Tibial nerve (tissue), 4 donors: ENCODE data around the gene MARCHF10. TPM values are rescaled to one million over a fixed set of nuclear protein-coding genes. Genes with fewer than 3 reads are reported as not detected.
"Not testable (repeated sequence)": the region's sequence is repeated elsewhere in the genome, so short reads cannot be mapped to it uniquely, and the experiment has no call there.

Experiments used
- DNase-seq, 2 donors: peaks; one replicate each; pipeline ENCODE4 v3.0.0-alpha.2; 2019; ENCODE audit warnings: low spot score in 2 of 2
- H3K27ac ChIP-seq, 4 donors: fragments of 200-600 bp; sonication (generic) in 3 of 4; one replicate each; pipeline ENCODE4 v1.5.1; 2017 to 2019; ENCODE audit warnings: mild to moderate bottlenecking in 1 of 4
- H3K27me3 ChIP-seq, 2 donors: fragments of 200-600 bp; sonication (generic) in 1 of 2; one replicate each; pipeline versions ENCODE4 v1.5.1 to v1.6.0; 2017 to 2019
- H3K36me3 ChIP-seq, 3 donors: fragments of 200-600 bp; sonication (generic); one replicate each; pipeline ENCODE4 v1.5.1; 2018 to 2019
- H3K4me1 ChIP-seq, 4 donors: fragments of 200-600 bp; sonication (generic) in 3 of 4; one replicate each; pipeline ENCODE4 v1.5.1; 2017 to 2019
- H3K4me3 ChIP-seq, 4 donors: fragments of 200-600 bp; sonication (generic) in 3 of 4; one replicate each; pipeline ENCODE4 v1.5.1; 2017 to 2019; ENCODE audit warnings: mild to moderate bottlenecking in 1 of 4, moderate library complexity in 1 of 4
- H3K9me3 ChIP-seq, 4 donors: fragments of 200-600 bp; sonication (generic) in 3 of 4; one replicate each; pipeline ENCODE4 v1.5.1; 2017 to 2019
- CTCF ChIP-seq, 5 experiments: fragments of 200-600 bp in 3 of 5; fragments of 450-650 bp in 2 of 5; sonication (generic) in 3 of 5; IDR thresholded peaks; one replicate each; pipeline ENCODE4 v1.5.1; 2016 to 2019; ENCODE audit warnings: antibody characterized with exemption in 5 of 5, mild to moderate bottlenecking in 3 of 5, moderate library complexity in 2 of 5
- EP300 ChIP-seq, 2 donors: sonication (generic); formaldehyde crosslinking; IDR thresholded peaks; one replicate each; pipeline ENCODE4 v1.6.1; 2017; ENCODE audit warnings: antibody characterized with exemption in 2 of 2, mild to moderate bottlenecking in 1 of 2
- POLR2A ChIP-seq, 2 donors: fragments of 450-650 bp; IDR thresholded peaks; one replicate each; pipeline ENCODE4 v1.6.1; 2017; ENCODE audit warnings: antibody characterized with exemption in 2 of 2, mild to moderate bottlenecking in 2 of 2, moderate library complexity in 2 of 2
- whole genome bisulfite sequencing, 2 donors: methylation state at CpG; one replicate each; pipeline ENCODE4 v1.1.5; 2018; 5-methylcytosine and 5-hydroxymethylcytosine counted together
- total RNA-seq, 4 donors: library from RNA; depleted of rRNA; stranded (reverse); fragments of >200 nt; gene quantifications; one replicate each; pipeline ENCODE4 v1.1.0, GENCODE V29; 2016

The MARCHF10 gene
- total RNA-seq, 4 donors from 2014 or later, result 1.8 to 11.7 (median 3.6) TPM

GRCh38 chr17:62700964-62701705 is 107.0 kb downstream of the MARCHF10 start:
- Histone ChIP-seq H3K4me1 (peaks cover 0 to 37% (median 5%) of the 10 kb centered on the region in 4 donors), H3K27me3 (no peaks in the 10 kb centered on the region), H3K9me3 (no peaks in the 10 kb centered on the region), H3K4me3 (no peak overlapping the region), H3K36me3 (no peaks in the 10 kb centered on the region), H3K27ac (no peak overlapping the region)
- TF ChIP-seq EP300 (IDR thresholded peaks at IDR 0.05) (no peak), POLR2A (IDR thresholded peaks at IDR 0.05) (no peak), CTCF (IDR thresholded peaks at IDR 0.05) (no peak)
- 72 to 74% methylated on average over 12 of the region's 12 CpGs for WGBS, 2 donors
- no peak for DNase-seq

- WGBS, 2 donors, result 78 to 80% methylated on average over 7 to 11 of the region's 11 CpGs
- H3K4me1 ChIP-seq, result peaks cover 0 to 32% (median 3%) of the 10 kb centered on the region in 4 donors
- not testable (repeated sequence) for DNase-seq, H3K4me3 ChIP-seq, H3K36me3 ChIP-seq, H3K27ac ChIP-seq, H3K9me3 ChIP-seq, H3K27me3 ChIP-seq
These were observed 109.7 kb downstream of the MARCHF10 start for GRCh38 chr17:62698459-62698858.

GRCh38 chr17:62696726-62697490 is 111.2 kb downstream of the MARCHF10 start:
- Histone ChIP-seq H3K9me3 (no peaks in the 10 kb centered on the region), H3K27me3 (no peaks in the 10 kb centered on the region), H3K4me1 (peaks cover 0 to 31% (median 0%) of the 10 kb centered on the region in 4 donors), H3K36me3 (no peaks in the 10 kb centered on the region), H3K27ac (no peak overlapping the region), H3K4me3 (no peak overlapping the region)
- 60 to 77% methylated on average over 26 to 27 of the region's 27 CpGs for WGBS, 2 donors
- no peak for TF ChIP-seq EP300 (IDR thresholded peaks at IDR 0.05)
- no peak for TF ChIP-seq CTCF (IDR thresholded peaks at IDR 0.05)
- no peak for TF ChIP-seq POLR2A (IDR thresholded peaks at IDR 0.05)
- no peak for DNase-seq

- no peak for TF ChIP-seq POLR2A (IDR thresholded peaks at IDR 0.05)
- TF ChIP-seq CTCF (IDR thresholded peaks at IDR 0.05), result no peak
- TF ChIP-seq EP300 (IDR thresholded peaks at IDR 0.05), result no peak
- Histone ChIP-seq H3K4me3 (no peak overlapping the region), H3K27me3 (no peaks in the 10 kb centered on the region), H3K9me3 (no peaks in the 10 kb centered on the region), H3K36me3 (no peaks in the 10 kb centered on the region), H3K27ac (no peak overlapping the region), H3K4me1 (peaks cover 0 to 31% (median 0%) of the 10 kb centered on the region in 4 donors)
- 81 to 90% methylated on average over 10 of the region's 10 CpGs for whole genome bisulfite sequencing, 2 donors
- DNase-seq, result no peak
These were observed 111.9 kb downstream of the MARCHF10 start for GRCh38 chr17:62696256-62696655.

- not testable (repeated sequence) for H3K9me3 ChIP-seq, DNase-seq, H3K36me3 ChIP-seq, H3K27me3 ChIP-seq
- WGBS, 2 donors, result 79 to 82% methylated on average over 5 of the region's 5 CpGs
- Histone ChIP-seq H3K27ac (peak overlapping the region in 2 of 4 donors; percentile 33 to 64), H3K4me1 (peaks cover 0 to 31% (median 0%) of the 10 kb centered on the region in 4 donors), H3K4me3 (peak overlapping the region in 1 of 4 donors; percentile 1)
These were observed 112.9 kb downstream of the MARCHF10 start for GRCh38 chr17:62695093-62695738.
